Ascending aorta (tissue), 2 donors: ENCODE data around the gene TRAF3. TPM values are rescaled to one million over a fixed set of nuclear protein-coding genes. Genes with fewer than 3 reads are reported as not detected.
"Not testable (repeated sequence)": the region's sequence is repeated elsewhere in the genome, so short reads cannot be mapped to it uniquely, and the experiment has no call there.

Experiments
- DNase-seq, 2 donors: peaks; one replicate each; pipeline ENCODE4 v3.0.0-alpha.2; 2019; ENCODE audit warnings: low spot score in 2 of 2
- H3K27ac ChIP-seq, 2 donors: fragments of 200-600 bp; sonication (generic); one replicate each; pipeline ENCODE4 v1.5.1; 2016 to 2017; ENCODE audit warnings: mild to moderate bottlenecking in 1 of 2
- H3K27me3 ChIP-seq: fragments of 200-600 bp; sonication (generic); one replicate; pipeline ENCODE4 v1.5.1; 2017
- H3K36me3 ChIP-seq, 2 donors: fragments of 200-600 bp; sonication (generic); one replicate each; pipeline ENCODE4 v1.5.1; 2016
- H3K4me1 ChIP-seq, 2 donors: fragments of 200-600 bp; sonication (generic); one replicate each; pipeline ENCODE4 v1.5.1; 2016 to 2017; ENCODE audit warnings: mild to moderate bottlenecking in 1 of 2
- H3K4me3 ChIP-seq, 2 donors: fragments of 200-600 bp; sonication (generic); one replicate each; pipeline ENCODE4 v1.5.1; 2016 to 2017; ENCODE audit warnings: mild to moderate bottlenecking in 1 of 2
- H3K9me3 ChIP-seq, 2 donors: fragments of 200-600 bp; sonication (generic); one replicate each; pipeline ENCODE4 v1.5.1; 2016
- intact Hi-C: fragments of 100-400 bp; cut with DNase I; formaldehyde crosslinking; loops from one replicate; pipeline ENCODE4 v1.15.1; 2023
- total RNA-seq: library from RNA; depleted of rRNA; stranded (reverse); fragments of >200 nt; gene quantifications from one replicate; pipeline ENCODE4 v1.1.0, GENCODE V29; 2016
- TF ChIP-seq, protein P1 (sequence below), 3 experiments: fragments of 200-600 bp in 2 of 3; fragments of 450-650 bp in 1 of 3; sonication (generic) in 2 of 3; IDR thresholded peaks; one replicate each; pipeline ENCODE4 v1.5.1; 2016 to 2019; ENCODE audit warnings: antibody characterized with exemption in 3 of 3, mild to moderate bottlenecking in 1 of 3, moderate library complexity in 1 of 3

The TRAF3 gene
- total RNA-seq, 1 donor from 2014 or later: 12.2 TPM

DNA sequence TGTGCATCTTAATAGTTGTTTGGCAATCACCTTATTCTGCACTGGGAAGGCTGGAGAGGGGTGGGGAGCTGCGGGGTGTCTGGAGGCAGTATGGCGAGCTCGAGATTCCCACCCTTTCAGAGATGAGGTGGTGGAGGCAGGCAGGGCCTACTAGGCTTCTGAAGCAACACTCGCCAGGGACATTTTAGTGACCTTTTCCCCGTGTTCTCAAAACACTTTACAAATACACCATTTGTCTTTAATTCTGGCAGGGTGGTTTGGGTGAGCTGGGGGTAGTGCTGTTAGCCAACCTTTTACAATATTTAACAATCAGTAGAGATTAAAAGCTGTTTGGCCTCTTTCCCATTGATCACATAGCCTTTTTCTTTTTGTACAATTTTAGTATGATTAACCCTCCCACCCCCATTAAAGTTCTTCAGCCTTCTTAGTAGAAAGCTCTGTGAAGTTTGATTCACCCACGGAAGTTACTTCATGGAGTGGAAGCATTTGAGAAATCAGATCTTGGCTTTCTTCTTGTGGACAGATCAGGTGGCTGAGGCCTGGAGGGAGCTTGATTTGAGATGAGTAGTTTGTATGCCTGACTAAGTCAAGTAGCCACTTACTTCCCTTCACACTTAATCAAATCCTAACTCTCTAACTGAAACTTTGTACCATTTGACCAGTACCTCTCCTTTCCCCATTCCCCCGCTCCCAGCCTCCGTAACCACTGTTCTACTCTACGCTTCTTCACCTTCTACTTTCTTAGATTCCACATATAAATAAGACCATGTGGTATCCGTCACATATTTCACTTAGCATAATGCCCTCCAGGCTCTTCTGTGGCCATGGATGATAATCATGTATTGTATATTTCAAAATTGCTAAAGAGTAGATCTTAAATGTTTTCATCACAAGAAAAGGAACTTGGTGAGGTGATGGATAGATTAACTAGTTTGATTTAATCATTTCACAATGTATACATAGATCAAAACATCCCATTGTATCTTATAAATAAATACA, 41.0 kb downstream of the TRAF3 start:
- intact Hi-C loops: no loop called here
- Histone ChIP-seq H3K4me3 (no peak overlapping the region), H3K9me3 (no peaks in the 10 kb centered on the region), H3K27ac (no peak overlapping the region), H3K4me1 (no peaks in the 10 kb centered on the region), H3K36me3 (no peaks in the 10 kb centered on the region), H3K27me3 (no peaks in the 10 kb centered on the region)
- TF ChIP-seq, protein P1, sequence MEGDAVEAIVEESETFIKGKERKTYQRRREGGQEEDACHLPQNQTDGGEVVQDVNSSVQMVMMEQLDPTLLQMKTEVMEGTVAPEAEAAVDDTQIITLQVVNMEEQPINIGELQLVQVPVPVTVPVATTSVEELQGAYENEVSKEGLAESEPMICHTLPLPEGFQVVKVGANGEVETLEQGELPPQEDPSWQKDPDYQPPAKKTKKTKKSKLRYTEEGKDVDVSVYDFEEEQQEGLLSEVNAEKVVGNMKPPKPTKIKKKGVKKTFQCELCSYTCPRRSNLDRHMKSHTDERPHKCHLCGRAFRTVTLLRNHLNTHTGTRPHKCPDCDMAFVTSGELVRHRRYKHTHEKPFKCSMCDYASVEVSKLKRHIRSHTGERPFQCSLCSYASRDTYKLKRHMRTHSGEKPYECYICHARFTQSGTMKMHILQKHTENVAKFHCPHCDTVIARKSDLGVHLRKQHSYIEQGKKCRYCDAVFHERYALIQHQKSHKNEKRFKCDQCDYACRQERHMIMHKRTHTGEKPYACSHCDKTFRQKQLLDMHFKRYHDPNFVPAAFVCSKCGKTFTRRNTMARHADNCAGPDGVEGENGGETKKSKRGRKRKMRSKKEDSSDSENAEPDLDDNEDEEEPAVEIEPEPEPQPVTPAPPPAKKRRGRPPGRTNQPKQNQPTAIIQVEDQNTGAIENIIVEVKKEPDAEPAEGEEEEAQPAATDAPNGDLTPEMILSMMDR (IDR thresholded peaks at IDR 0.05): no peak
- DNase-seq: no peak

DNA sequence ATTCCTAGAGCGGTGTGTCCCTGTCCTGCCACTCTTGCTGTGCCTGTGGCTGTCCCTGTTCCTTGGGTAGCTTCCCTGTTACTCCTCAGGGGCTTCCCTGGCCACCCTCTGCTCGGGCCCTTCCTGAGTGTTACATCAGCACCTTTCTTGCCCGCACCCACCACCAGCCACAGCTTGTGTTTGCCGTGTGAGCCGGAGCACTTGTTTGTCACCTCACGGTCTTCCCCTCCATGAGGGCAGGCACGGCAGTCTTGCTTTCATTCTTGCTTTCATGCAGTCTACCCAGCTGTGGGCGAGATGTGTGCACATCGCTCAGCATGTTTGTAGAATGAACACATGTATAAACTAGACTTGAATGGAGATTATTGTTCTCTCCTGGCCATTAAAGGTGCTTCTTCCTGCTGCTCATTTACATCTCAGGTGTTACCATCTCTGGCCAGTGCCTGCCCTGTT, 42.0 kb downstream of the TRAF3 start:
- TF ChIP-seq, protein P1 (IDR thresholded peaks at IDR 0.05): no peak
- intact Hi-C loops: no loop called here
- Histone ChIP-seq H3K4me1 (no peaks in the 10 kb centered on the region), H3K27ac (no peak overlapping the region), H3K36me3 (no peaks in the 10 kb centered on the region), H3K27me3 (no peaks in the 10 kb centered on the region), H3K4me3 (no peak overlapping the region), H3K9me3 (no peaks in the 10 kb centered on the region)
- DNase-seq: no peak

DNA sequence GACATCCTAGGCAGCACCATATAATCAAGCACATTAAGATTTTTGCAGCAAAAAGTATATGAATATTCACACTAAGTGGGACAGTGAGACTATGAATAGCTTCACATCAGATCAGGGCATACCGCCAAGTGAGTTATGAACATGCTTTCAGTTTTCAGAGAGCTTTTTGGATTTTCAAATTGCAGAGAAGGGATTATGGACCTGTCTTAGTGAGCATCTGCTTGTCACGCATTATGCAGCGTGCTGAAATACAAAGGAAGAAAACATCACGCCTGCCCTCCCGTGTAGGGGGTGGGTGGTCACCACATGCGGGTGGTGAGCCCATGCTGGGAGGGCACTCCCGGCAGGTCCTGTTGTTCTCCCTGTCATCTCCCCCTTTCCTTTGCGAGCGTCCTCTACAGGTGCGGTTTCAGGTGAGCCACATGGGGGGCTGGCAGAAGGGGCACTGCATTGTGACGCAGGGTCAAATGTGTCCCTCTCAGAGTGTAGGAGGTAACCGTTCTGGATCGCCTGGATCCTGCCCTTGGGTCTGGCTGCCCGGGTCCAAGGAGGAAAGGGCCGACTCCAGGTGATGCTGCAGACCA, 42.6 kb downstream of the TRAF3 start:
- intact Hi-C loops: no loop called here
- TF ChIP-seq, protein P1 (IDR thresholded peaks at IDR 0.05): no peak
- no peak overlapping the region for H3K4me3 ChIP-seq
- H3K27me3 ChIP-seq: no peaks in the 10 kb centered on the region
- DNase-seq: no peak
- peaks cover 0 to under 1% of the 10 kb centered on the region in 2 donors for H3K4me1 ChIP-seq
- no peaks in the 10 kb centered on the region for H3K36me3 ChIP-seq
- no peak overlapping the region for H3K27ac ChIP-seq
- no peaks in the 10 kb centered on the region for H3K9me3 ChIP-seq

DNA sequence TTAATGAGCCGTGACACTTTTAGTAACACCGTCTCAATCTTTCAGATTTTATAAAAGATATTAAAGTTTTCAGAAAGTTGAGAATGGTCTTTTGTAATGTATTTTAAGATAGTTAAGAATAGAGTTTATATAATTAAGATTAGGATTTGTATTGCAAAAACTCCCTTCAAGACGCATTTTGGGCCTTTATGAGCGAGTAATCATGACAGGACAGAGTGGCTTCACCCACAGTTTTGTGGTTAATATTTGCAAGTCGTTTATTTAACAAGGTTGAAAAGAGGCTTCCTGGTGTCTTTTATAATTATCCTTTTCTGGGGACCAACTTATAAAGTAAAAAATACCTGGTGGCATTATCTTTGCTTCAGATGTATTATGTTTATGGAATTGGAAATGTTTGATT, 44.0 kb downstream of the TRAF3 start:
- H3K4me1 ChIP-seq: peaks cover 0 to 4% of the 10 kb centered on the region in 2 donors
- H3K9me3 ChIP-seq: no peaks in the 10 kb centered on the region
- no peak for DNase-seq
- H3K36me3 ChIP-seq: no peaks in the 10 kb centered on the region
- intact Hi-C loops: no loop called here
- no peaks in the 10 kb centered on the region for H3K27me3 ChIP-seq
- TF ChIP-seq, protein P1 (IDR thresholded peaks at IDR 0.05): no peak
- no peak overlapping the region for H3K4me3 ChIP-seq
- H3K27ac ChIP-seq: no peak overlapping the region

DNA sequence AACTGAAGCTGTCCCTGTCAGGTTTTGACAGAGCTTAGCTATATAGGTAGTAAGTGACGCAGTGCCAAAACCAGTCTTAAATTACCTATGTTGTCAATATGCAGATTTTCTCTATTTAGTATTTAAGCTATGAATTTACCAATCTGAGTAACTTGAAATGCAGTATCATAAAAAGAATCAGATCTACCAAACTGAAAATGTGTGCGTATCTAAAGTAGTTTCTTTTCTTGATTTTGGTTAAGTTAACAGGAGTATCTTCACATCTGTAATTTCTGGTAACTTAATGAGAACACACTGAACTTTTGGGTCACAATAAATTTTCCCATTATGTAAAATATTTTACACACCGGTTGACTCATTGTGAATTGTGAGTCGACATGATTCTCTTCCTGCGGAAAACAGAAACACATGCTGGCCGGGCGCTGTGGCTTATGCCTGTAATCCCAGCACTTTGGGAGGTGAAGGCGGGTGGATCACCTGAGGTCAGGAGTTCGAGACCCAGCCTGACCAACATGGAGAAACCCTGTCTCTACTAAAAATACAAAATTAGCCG, 45.1 kb downstream of the TRAF3 start:
- Histone ChIP-seq H3K36me3 (no peaks in the 10 kb centered on the region), H3K9me3 (no peaks in the 10 kb centered on the region), H3K27me3 (no peaks in the 10 kb centered on the region), H3K4me3 (no peak overlapping the region), H3K4me1 (peaks cover 0 to 4% of the 10 kb centered on the region in 2 donors), H3K27ac (no peak overlapping the region)
- DNase-seq: no peak
- TF ChIP-seq, protein P1 (IDR thresholded peaks at IDR 0.05): no peak
- intact Hi-C loops: no loop called here

DNA sequence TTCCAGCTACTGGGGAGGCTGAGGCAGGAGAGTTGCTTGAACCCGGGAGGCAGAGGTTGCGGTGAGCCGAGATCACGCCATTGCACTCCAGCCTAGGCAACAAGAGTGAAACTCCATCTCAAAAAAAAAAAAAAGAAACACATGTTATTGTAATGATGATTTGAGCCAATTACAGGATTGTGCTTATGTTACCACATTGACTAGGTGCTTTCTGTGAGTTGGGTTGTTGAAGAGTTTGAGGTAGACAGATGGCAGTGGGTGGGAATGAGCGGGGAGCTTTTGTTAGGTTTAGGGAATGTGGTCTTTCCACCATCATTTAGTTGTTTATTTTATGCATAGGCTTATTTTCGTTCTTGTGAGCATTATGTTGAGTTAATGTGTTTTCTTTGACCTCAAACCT, 45.6 kb downstream of the TRAF3 start:
- DNase-seq, H3K27me3 ChIP-seq, intact Hi-C loops, H3K4me1 ChIP-seq, H3K9me3 ChIP-seq, H3K27ac ChIP-seq, H3K36me3 ChIP-seq, H3K4me3 ChIP-seq: not testable (repeated sequence)
